Measurements from ENCODE around the gene MAPK6. TPM values are rescaled to one million over a fixed set of nuclear protein-coding genes. Genes with fewer than 3 reads are reported as not detected.

MAPK6 gene
- total and polyA plus RNA-seq, 10 of the 15 experiments (the other 5 are each of a cell fraction or from before 2014, with no cell fraction given): 20.6 to 100 (median 52.6) TPM

DNA sequence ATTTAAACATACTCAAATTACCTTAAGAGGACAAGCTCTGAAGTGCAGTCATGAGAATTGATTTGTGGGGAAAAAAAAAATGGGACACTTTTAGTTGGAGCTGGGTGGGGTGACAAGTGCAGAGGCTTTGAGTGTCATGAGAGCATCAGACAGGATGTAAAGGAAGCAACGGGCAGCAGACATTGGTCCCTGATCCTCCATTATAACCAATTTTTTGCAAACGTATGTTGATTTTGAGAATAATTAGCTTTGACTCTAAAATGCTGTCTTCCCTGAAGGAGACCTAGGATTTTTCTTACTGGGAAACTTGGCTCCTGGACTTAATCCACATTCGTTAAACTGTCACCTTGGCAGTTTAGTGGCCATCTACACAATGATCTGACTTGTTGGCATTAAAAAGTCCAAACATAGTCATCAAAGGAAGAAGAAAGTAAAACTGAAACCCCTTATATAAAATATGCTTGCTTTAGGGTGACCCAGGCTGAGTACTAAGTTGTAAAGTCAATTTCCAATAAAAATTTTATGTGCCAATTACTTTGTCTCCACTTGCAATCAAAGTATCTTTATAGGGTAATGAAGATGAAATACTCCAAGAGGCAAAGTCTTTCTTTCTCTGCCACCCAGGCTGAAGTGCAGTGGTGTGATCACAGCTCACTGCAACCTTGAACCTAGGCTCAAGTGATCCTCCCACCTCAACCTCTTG lies 48.0 kb downstream of the MAPK6 start (continued):
- TF ChIP-seq ZBTB11 (CRISPR knock-in tag; IDR thresholded peaks at IDR 0.05): no peak

DNA sequence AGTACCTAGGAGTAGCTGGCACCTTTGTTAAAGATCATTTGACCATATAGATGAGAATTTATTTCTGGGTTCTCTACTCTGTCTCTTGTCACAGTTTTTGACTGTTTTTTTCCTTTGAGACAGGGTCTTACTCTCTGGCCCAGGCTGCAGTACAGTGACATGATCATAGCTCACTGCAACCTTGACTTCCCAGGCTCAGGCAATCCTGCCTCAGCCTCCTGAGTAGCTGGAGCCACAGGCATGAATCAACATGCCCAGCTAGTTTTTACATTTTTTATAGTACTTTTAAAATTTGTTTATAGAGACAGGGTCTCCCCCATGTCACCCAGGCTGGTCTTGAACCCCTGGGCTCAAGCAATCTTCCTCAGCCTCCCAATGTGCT lies 48.5 kb downstream of the MAPK6 start:
- H3K4me3 ChIP-seq: no peak overlapping the region
- TF ChIP-seq EED (IDR thresholded peaks at IDR 0.05; ENCODE audit: low read depth) (no peak), PAX8 (IDR thresholded peaks at IDR 0.05) (no peak), ZSCAN29 (IDR thresholded peaks at IDR 0.05) (no peak), TAF1 (IDR thresholded peaks at IDR 0.05; ENCODE audit: borderline replicate concordance, low read depth, low read length) (no peak), NFYA (IDR thresholded peaks at IDR 0.05; ENCODE audit: borderline replicate concordance, low read depth, low read length) (no peak), RB1 (IDR thresholded peaks at IDR 0.05; ENCODE audit: borderline replicate concordance) (no peak), SUZ12 (IDR thresholded peaks at IDR 0.05; ENCODE audit: unreplicated experiment) (no peak), POLR2AphosphoS2 (IDR thresholded peaks at IDR 0.05; ENCODE audit: low read depth, low read length) (no peak), NFYB (IDR thresholded peaks at IDR 0.05; ENCODE audit: insufficient read depth, low read depth, low read length) (no peak), FOXK2 (IDR thresholded peaks at IDR 0.05) (no peak), BHLHE40 (IDR thresholded peaks at IDR 0.05; ENCODE audit: borderline replicate concordance in 1 of 2, low read depth in 2 of 2, low read length in 1 of 2) (no peak), CHD2 (IDR thresholded peaks at IDR 0.05; ENCODE audit: borderline replicate concordance, low read depth, low read length) (no peak), SUPT20H (IDR thresholded peaks at IDR 0.05; ENCODE audit: borderline replicate concordance, control insufficient read depth, low read depth, low read length) (no peak), IKZF1 (conservative IDR thresholded peaks at IDR 0.05) (no peak), CBFB (IDR thresholded peaks at IDR 0.05; ENCODE audit: low read depth) (no peak), ATF3 (IDR thresholded peaks at IDR 0.05; ENCODE audit: borderline replicate concordance, extremely low read depth, low read depth, low read length) (no peak)
- TF ChIP-seq, protein P1, sequence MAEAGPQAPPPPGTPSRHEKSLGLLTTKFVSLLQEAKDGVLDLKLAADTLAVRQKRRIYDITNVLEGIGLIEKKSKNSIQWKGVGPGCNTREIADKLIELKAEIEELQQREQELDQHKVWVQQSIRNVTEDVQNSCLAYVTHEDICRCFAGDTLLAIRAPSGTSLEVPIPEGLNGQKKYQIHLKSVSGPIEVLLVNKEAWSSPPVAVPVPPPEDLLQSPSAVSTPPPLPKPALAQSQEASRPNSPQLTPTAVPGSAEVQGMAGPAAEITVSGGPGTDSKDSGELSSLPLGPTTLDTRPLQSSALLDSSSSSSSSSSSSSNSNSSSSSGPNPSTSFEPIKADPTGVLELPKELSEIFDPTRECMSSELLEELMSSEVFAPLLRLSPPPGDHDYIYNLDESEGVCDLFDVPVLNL (IDR thresholded peaks at IDR 0.05; ENCODE audit: low read depth, low read length): no peak

More for the DNA sequence above, 48.5 kb downstream of the MAPK6 start:
- Histone ChIP-seq H3K36me3 (ENCODE audit: control insufficient read depth in 2 of 2, insufficient read depth in 2 of 2, low read length in 1 of 2) (peaks cover 0 to 14% of the 10 kb centered on the region in 2 experiments; a peak in 2 of 4 replicates), H3K9me3 (replicated peaks; ENCODE audit: control insufficient read depth, insufficient read depth, low read length) (no peaks in the 10 kb centered on the region), H3K27ac (ENCODE audit: control insufficient read depth, insufficient read depth) (peak overlapping the region; percentile 14; the same call in 1 of the 2 replicates), H3K27me3 (replicated peaks in 1 of 2; ENCODE audit: control insufficient read depth in 2 of 2, insufficient read depth in 2 of 2, low read length in 1 of 2) (no peaks in the 10 kb centered on the region), H3K79me2 (ENCODE audit: control insufficient read depth, insufficient read depth, low read length) (no peaks in the 10 kb centered on the region; the same call in 1 of the 2 replicates), H4K20me1 (ENCODE audit: control insufficient read depth, insufficient read depth) (no peaks in the 10 kb centered on the region), H3K4me2 (ENCODE audit: control insufficient read depth, insufficient read depth) (no peak overlapping the region), H3K4me1 (ENCODE audit: control insufficient read depth, insufficient read depth, low read length) (peaks cover 6% of the 10 kb centered on the region), H2AFZ (ENCODE audit: control insufficient read depth, low read depth, low read length) (no peak overlapping the region), H3K9ac (ENCODE audit: control insufficient read depth, insufficient read depth, low read length) (no peak overlapping the region)
- intact Hi-C loops (cut with micrococcal nuclease; ENCODE audit: unreplicated experiment) (no loop called here), in situ Hi-C loops (cut with MboI) (no loop called here)
- ChIA-PET POLR2A (interaction anchor here (0.9 to 1.9 kb wide), 5 partner anchors 11 to 71 kb away, joined by 3 to 5 read pairs (median 4); no protein-coding TSS in a partner anchor), CTCF (interaction anchor here (0.9 to 7.6 kb wide), 8 partner anchors 9 to 163 kb away, joined by 3 to 83 read pairs (median 5); no protein-coding TSS in a partner anchor), RAD21 (ENCODE audit: unreplicated experiment) (interaction anchor here (0.7 to 2.3 kb wide), 8 partner anchors 14 to 82 kb away, joined by 3 to 7 read pairs (median 4); no protein-coding TSS in a partner anchor), SMC1A (ENCODE audit: uncharacterized antibody, unreplicated experiment) (interaction anchor here (0.6 to 5.2 kb wide), 18 partner anchors 8 to 497 kb away, joined by 3 to 70 read pairs (median 4); partner anchors contain the start of gene LEO1)
- FAIRE-seq: no peak
- BruUV-seq (replicated peaks): no TSS peak
- no peak for DNase-seq (ENCODE audit: low read depth, low spot score)
- peak; percentile 36 for ATAC-seq

Measured in GM12878 (cell line).